ENCODE measurements around the gene ZNF524.

The ZNF524 gene

GRCh38 chr19:55638864-55639359 is 38.8 kb downstream of the ZNF524 start:
- H4K20me1 ChIP-seq = no peaks in the 10 kb centered on the region
- peak overlapping the region; percentile 94; the same call in 1 of the 2 replicates for H3K9ac ChIP-seq
- H3K27ac ChIP-seq = peak overlapping the region; percentile 92
- no peaks in the 10 kb centered on the region for H3K9me3 ChIP-seq
- H3K4me1 ChIP-seq = peaks cover 70% of the 10 kb centered on the region
- no peak for TF ChIP-seq Cebpa-rat (IDR thresholded peaks at IDR 0.05)
- H3K27me3 ChIP-seq = no peaks in the 10 kb centered on the region; the same call in 1 of the 2 replicates
- H3K4me2 ChIP-seq = peak overlapping the region; percentile 98
- H3K4me3 ChIP-seq = no peak overlapping the region
- H3K36me3 ChIP-seq = peaks cover 7% of the 10 kb centered on the region

- Histone ChIP-seq H3K4me3 (peak overlapping the region; percentile 89), H3K36me3 (peaks cover 16% of the 10 kb centered on the region), H3K27ac (peak overlapping the region; percentile 92), H3K9me3 (no peaks in the 10 kb centered on the region), H4K20me1 (peaks cover 11% of the 10 kb centered on the region; the same call in 1 of the 2 replicates), H3K4me1 (peaks cover 75% of the 10 kb centered on the region), H3K9ac (peak overlapping the region; percentile 94), H3K4me2 (peak overlapping the region; percentile 98), H3K27me3 (no peaks in the 10 kb centered on the region)
- no peak for TF ChIP-seq Cebpa-rat (IDR thresholded peaks at IDR 0.05)
Measured at GRCh38 chr19:55640043-55640576, 40.0 kb downstream of the ZNF524 start.

- Histone ChIP-seq H3K27me3 (no peaks in the 10 kb centered on the region), H3K27ac (peak within 1 kb of the TSS; percentile 92)
- no peak for TF ChIP-seq Cebpa-rat (IDR thresholded peaks at IDR 0.05)
Measured at GRCh38 chr19:55640577-55641425, 40.7 kb downstream of the ZNF524 start, which contains the start of gene ZNF580. TSS of gene ZNF580 (plus strand) at chr19:55641002. CDS start at chr19:55642509, 1,507 bp downstream.

GRCh38 chr19:55641426-55642152 is 41.5 kb downstream of the ZNF524 start:
- TF ChIP-seq Cebpa-rat (IDR thresholded peaks at IDR 0.05) = no peak
- H3K9ac ChIP-seq = peak overlapping the region; percentile 94
- H3K4me1 ChIP-seq = peaks cover 74% of the 10 kb centered on the region
- no peaks in the 10 kb centered on the region for H3K9me3 ChIP-seq
- H4K20me1 ChIP-seq = peaks cover 14% of the 10 kb centered on the region; the same call in 1 of the 2 replicates
- no peaks in the 10 kb centered on the region for H3K27me3 ChIP-seq
- H3K4me3 ChIP-seq = peak overlapping the region; percentile 89
- H3K4me2 ChIP-seq = peak overlapping the region; percentile 98
- H3K27ac ChIP-seq = peak overlapping the region; percentile 92
- peaks cover 27% of the 10 kb centered on the region for H3K36me3 ChIP-seq

More at GRCh38 chr19:55640577-55641425, 40.7 kb downstream of the ZNF524 start, which contains the start of gene ZNF580:
- H3K36me3 ChIP-seq = peaks cover 23% of the 10 kb centered on the region
- peaks cover 75% of the 10 kb centered on the region for H3K4me1 ChIP-seq
- peak within 1 kb of the TSS; percentile 94 for H3K9ac ChIP-seq
- no peaks in the 10 kb centered on the region for H3K9me3 ChIP-seq
- peak within 1 kb of the TSS; percentile 98 for H3K4me2 ChIP-seq
- peak within 1 kb of the TSS; percentile 89 for H3K4me3 ChIP-seq
- H4K20me1 ChIP-seq = peaks cover 14% of the 10 kb centered on the region; the same call in 1 of the 2 replicates

GRCh38 chr19:55642153-55643002 is 42.3 kb downstream of the ZNF524 start:
- no peak for TF ChIP-seq Cebpa-rat (IDR thresholded peaks at IDR 0.05)
- H3K36me3 ChIP-seq = peaks cover 30% of the 10 kb centered on the region
- peak overlapping the region; percentile 94 for H3K9ac ChIP-seq
- H4K20me1 ChIP-seq = peaks cover 14% of the 10 kb centered on the region; the same call in 1 of the 2 replicates
- peak overlapping the region; percentile 89 for H3K4me3 ChIP-seq
- H3K27ac ChIP-seq = peak overlapping the region; percentile 92
- H3K9me3 ChIP-seq = no peaks in the 10 kb centered on the region
- H3K4me1 ChIP-seq = peaks cover 74% of the 10 kb centered on the region
- H3K27me3 ChIP-seq = no peaks in the 10 kb centered on the region
- H3K4me2 ChIP-seq = peak overlapping the region; percentile 98

GRCh38 chr19:55643003-55643886 is 43.2 kb downstream of the ZNF524 start, which contains the start of gene ZNF581:
TSS of gene ZNF581 (plus strand) at chr19:55643649. CDS start at chr19:55644572, 923 bp downstream.
- H3K9me3 ChIP-seq = no peaks in the 10 kb centered on the region
- no peak for TF ChIP-seq Cebpa-rat (IDR thresholded peaks at IDR 0.05)
- peak within 1 kb of the TSS; percentile 89 for H3K4me3 ChIP-seq
- H3K27ac ChIP-seq = peak within 1 kb of the TSS; percentile 92
- H4K20me1 ChIP-seq = peaks cover 14% of the 10 kb centered on the region; the same call in 1 of the 2 replicates
- peaks cover 27% of the 10 kb centered on the region for H3K36me3 ChIP-seq
- peaks cover 71% of the 10 kb centered on the region for H3K4me1 ChIP-seq
- peak within 1 kb of the TSS; percentile 94 for H3K9ac ChIP-seq
- peak within 1 kb of the TSS; percentile 98 for H3K4me2 ChIP-seq
- no peaks in the 10 kb centered on the region for H3K27me3 ChIP-seq

- Histone ChIP-seq H3K4me1 (peaks cover 68% of the 10 kb centered on the region), H3K36me3 (peaks cover 22% of the 10 kb centered on the region), H3K27ac (peak overlapping the region; percentile 92), H3K9ac (peak overlapping the region; percentile 94), H4K20me1 (peaks cover 14% of the 10 kb centered on the region; the same call in 1 of the 2 replicates), H3K4me3 (peak overlapping the region; percentile 89), H3K9me3 (no peaks in the 10 kb centered on the region), H3K4me2 (peak overlapping the region; percentile 98), H3K27me3 (no peaks in the 10 kb centered on the region)
- TF ChIP-seq Cebpa-rat (IDR thresholded peaks at IDR 0.05) = no peak
Measured at GRCh38 chr19:55643887-55644176, 43.7 kb downstream of the ZNF524 start.
